C4-2B (cell line): ENCODE data around the gene KCNH6.

Experiments used
- H3K27ac ChIP-seq: fragments of 450-650 bp; 2 replicates; pipeline ENCODE4 v1.5.1; 2017
- ZFX ChIP-seq: fragments of 450-650 bp; IDR thresholded peaks from 2 replicates; pipeline ENCODE4 v1.6.1; 2017
- TF ChIP-seq, protein P1 (sequence below): fragments of 450-650 bp; conservative IDR thresholded peaks from 2 replicates; pipeline ENCODE4 v1.5.1; 2017; ENCODE audit warnings: mild to moderate bottlenecking

Gene KCNH6

DNA sequence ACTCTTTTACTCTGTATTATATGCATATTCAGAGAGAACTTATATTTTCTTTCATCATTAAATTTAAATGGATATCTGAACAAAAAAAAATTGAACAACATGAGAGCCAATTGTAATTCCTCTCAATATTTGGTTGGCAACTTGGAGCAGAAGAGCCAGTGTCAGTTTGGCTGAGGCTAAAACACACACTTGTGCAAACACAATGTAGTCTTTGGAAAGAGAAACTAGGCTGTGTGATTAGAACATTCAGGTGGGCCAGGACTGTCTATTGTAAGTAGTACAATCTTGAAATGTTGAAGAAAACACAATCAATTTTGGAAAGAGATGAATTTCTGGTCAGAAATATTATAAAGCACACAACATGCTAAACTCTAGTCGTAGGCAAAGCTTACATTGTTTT lies 44.1 kb downstream of the KCNH6 start:
- TF ChIP-seq ZFX = no peak
- TF ChIP-seq, protein P1, sequence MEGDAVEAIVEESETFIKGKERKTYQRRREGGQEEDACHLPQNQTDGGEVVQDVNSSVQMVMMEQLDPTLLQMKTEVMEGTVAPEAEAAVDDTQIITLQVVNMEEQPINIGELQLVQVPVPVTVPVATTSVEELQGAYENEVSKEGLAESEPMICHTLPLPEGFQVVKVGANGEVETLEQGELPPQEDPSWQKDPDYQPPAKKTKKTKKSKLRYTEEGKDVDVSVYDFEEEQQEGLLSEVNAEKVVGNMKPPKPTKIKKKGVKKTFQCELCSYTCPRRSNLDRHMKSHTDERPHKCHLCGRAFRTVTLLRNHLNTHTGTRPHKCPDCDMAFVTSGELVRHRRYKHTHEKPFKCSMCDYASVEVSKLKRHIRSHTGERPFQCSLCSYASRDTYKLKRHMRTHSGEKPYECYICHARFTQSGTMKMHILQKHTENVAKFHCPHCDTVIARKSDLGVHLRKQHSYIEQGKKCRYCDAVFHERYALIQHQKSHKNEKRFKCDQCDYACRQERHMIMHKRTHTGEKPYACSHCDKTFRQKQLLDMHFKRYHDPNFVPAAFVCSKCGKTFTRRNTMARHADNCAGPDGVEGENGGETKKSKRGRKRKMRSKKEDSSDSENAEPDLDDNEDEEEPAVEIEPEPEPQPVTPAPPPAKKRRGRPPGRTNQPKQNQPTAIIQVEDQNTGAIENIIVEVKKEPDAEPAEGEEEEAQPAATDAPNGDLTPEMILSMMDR = no peak
- no peak overlapping the region for H3K27ac ChIP-seq

DNA sequence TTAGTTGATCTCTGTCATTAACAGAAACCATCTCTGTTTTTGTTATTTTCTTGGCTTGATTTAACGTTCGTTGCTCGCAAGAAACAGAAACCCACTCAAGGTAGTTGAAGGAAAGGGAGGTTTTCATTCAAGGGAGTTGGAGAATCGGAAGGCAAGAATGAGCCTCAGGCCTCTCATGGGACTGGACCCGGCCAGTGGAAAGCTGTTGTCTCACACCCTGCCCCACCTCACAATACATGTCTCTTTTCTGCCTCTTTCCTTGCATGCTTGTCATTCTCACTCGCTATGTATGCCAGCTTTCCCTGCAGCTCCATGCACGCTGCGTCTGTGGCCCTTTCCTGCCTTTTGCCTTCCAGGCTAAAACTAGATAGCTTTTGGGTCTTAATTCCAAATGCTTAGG lies 45.4 kb downstream of the KCNH6 start:
- no peak overlapping the region for H3K27ac ChIP-seq
- TF ChIP-seq ZFX = no peak
- TF ChIP-seq, protein P1 = no peak

DNA sequence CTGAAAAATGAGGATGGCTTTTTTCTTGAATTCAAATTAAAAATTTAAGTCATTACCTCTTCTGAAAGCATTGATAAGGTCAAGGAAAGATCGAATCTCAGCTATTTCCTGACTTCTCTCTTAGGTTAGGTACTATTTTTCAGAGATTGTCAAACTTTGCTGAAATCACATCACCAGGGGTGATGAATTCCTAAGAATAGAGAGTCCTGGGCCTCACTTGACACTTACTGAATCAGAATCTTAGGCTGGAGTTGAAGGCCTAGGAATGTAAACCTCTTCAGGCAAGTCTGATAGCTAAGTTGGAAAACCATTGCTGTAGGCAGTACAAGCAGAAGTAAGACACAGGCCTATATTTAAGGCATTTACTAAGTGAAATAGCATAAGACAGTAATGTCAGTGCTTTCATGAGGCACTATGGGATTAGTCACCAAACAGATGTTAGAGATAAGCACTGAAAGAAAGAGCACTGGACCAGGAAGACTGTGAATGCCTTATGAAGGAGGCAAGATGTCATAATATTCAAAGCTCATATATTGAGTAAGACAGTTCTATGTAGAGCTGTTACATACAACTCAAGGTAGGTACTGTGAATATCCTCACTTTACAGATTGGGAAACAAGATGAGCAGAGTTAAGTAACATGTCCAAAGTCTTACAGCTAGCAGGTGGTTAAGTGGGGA lies 48.6 kb downstream of the KCNH6 start:
- no peak for TF ChIP-seq ZFX
- TF ChIP-seq, protein P1 = no peak

DNA sequence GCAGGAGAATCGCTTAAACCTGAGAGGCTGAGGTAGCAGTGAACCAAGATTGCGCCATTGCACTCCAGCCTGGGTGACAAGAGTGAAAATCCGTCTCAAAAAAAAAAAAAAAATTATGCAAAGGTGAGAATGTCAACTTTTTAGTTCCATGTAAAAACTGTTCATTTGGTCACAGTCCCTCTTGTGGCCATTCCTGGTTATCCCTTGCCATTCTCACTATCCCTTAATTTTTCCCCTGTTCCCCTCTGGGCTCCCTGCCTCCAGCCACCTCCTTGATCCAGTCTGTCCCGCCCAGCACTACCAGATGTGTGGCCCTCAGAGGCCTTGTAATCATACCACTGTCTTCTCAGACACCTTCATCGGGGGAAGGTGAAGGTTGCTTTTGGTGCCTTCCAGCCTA lies 50.5 kb downstream of the KCNH6 start:
- TF ChIP-seq ZFX = no peak
- TF ChIP-seq, protein P1 = peak; percentile 58
- no peak overlapping the region for H3K27ac ChIP-seq

More for the DNA sequence above, 48.6 kb downstream of the KCNH6 start:
- H3K27ac ChIP-seq = no peak overlapping the region

DNA sequence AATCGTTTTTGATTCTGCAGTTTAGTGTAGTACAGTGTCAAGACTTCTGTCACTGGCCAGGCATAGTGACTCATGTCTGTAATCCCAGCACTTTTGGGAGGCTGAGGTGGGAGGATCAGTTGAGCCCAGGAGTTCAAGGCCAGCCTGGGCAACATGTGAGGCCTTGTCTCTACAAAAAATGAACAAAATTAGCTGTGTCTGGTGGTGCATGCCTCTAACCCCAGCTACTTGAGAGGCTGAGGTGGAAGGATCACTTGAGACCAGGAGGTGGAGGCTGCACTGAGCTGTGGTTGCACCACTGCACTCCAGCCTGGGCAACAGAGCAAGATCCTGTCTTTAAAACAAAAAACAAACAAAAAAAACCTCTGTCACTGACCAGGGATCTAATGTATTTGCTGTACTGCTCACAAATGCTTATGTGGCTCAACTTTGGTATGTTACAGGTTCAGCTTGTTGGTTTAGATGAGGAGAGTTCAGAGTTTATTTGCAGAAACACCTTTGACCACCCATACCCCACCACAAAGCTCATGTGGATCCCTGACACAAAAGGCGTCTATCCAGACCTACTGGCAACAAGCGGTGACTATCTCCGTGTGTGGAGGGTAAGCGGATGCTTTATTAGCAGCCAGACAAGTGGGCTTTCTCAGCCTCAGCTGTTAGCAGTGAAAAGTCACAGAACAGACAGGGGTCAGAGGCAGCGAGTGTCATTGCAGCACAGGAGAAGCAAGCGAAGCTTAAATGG lies 55.0 kb downstream of the KCNH6 start:
- TF ChIP-seq ZFX = no peak
- H3K27ac ChIP-seq = no peak overlapping the region

DNA sequence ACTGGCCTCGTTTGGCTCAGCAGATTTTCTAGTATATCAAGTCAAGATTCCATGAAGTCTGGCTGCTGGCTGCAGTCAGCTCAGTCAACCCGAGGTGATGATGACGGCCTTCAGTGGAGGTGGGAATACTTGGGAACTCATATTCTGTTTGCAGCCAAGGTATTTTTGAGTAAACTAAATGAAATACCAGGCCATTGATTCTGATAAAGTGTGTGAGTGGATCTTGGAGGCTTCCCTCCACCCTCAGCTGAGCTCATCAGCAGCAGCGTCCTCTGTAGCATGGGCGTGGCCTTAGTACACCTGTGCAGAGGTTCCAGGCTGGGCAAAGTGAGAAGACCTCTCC lies 55.6 kb downstream of the KCNH6 start:
- no peak overlapping the region for H3K27ac ChIP-seq

DNA sequence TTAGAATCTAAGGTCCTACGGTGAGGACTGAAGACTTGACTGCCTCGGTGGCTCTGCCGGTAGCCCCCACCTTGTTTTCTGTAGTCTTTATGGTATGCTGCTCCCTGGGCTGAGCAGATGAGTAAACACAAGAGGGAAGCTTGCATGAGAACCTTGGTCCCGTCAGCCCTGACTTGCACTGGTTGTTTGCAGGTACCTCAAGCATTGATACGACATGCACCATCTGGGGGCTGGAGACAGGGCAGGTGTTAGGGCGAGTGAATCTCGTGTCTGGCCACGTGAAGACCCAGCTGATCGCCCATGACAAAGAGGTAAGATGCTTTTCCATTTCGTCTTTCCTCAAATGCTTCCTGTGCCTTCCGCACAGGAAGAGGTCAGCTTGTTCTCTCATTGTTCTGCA lies 56.5 kb downstream of the KCNH6 start:
- H3K27ac ChIP-seq = no peak overlapping the region

More for the DNA sequence above, 55.6 kb downstream of the KCNH6 start:
- TF ChIP-seq ZFX = no peak
- TF ChIP-seq, protein P1 = no peak

More for the DNA sequence above, 56.5 kb downstream of the KCNH6 start:
- TF ChIP-seq, protein P1 = no peak
- no peak for TF ChIP-seq ZFX
